HG03196 (cell line): ENCODE measurements around the gene PROM2.

Source experiments
- ATAC-seq: cut with Tn5 transposase; IDR thresholded peaks from one replicate; pipeline ENCODE4 v1.9.1; 2021; ENCODE audit not compliant: unreplicated experiment

PROM2 gene

GRCh38 chr2:95336406-95336805, 62.2 kb downstream of the PROM2 start:
- no peak for ATAC-seq

DNA sequence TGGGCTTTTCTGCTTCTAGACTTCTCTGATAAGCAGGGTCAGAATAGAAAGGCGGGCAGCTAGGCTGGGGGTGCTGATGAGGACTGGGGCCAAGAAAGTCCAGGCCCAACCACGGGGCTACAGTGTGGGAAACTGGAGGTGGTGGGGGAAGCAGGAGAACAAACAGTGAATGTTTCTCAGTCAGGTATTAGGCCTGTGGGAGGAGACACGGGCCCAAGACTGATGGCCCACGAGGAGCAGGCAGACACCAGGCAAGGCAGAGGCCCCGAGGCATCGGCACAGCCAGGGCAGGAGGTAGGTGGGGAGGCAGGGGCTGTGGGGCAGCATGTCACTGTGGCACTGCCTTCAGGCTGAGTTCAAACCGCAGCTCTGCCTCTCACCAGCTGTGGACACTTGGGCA, 63.6 kb downstream of the PROM2 start:
- no peak for ATAC-seq
